Measurements from ENCODE around the gene DCLK1. TPM values are rescaled to one million over a fixed set of nuclear protein-coding genes. Genes with fewer than 3 reads are reported as not detected.

Gene DCLK1
- total and polyA plus RNA-seq, 10 of the 15 experiments (the other 5 are each of a cell fraction or from before 2014, with no cell fraction given): not detected

DNA sequence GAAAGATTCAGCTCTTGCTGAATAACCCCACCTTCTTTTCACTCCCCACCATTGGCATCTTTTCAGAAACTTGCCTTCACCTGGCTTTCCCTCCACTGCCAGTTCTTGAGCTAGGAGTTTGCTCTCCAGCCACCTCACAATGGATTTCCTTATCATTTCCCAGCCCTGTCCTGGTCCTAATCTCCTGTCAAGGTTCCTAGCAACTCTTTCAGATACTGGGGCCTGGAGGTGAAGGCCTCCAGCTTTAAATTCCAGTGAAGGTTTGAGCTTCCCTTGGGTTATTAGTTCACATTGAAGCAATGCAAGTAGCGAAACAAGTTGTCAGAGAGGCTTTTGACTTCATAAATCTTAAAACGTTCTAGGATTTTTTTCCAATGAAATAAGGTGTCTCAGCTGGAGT lies 333.9 kb downstream of the DCLK1 start:
- ATAC-seq (no peak), FAIRE-seq (no peak), DNase-seq (ENCODE audit: low read depth, low spot score) (no peak)
- H3K27ac ChIP-seq (ENCODE audit: control insufficient read depth, insufficient read depth): no peak overlapping the region
- no peak overlapping the region for H3K4me3 ChIP-seq
- ChIA-PET CTCF (no interaction called here), SMC1A (ENCODE audit: uncharacterized antibody, unreplicated experiment) (interaction anchor here (0.9 to 1.2 kb wide), 2 partner anchors 74 to 166 kb away, joined by 3 read pairs; no protein-coding TSS in a partner anchor), POLR2A (no interaction called here), RAD21 (ENCODE audit: unreplicated experiment) (no interaction called here)
- BruUV-seq (replicated peaks): no TSS peak
- no peaks in the 10 kb centered on the region for H3K9me3 ChIP-seq (replicated peaks; ENCODE audit: control insufficient read depth, insufficient read depth, low read length)
- H3K4me2 ChIP-seq (ENCODE audit: control insufficient read depth, insufficient read depth): no peak overlapping the region
- H2AFZ ChIP-seq (ENCODE audit: control insufficient read depth, low read depth, low read length): no peak overlapping the region
- 0% methylated on average over 2 of the region's 2 CpGs for WGBS (ENCODE audit: insufficient coverage, insufficient replicate concordance, low lambda C conversion rate, missing lambda C conversion rate)
- in situ Hi-C loops (cut with MboI): no loop called here
- intact Hi-C loops (cut with micrococcal nuclease; ENCODE audit: unreplicated experiment): no loop called here
- H4K20me1 ChIP-seq (ENCODE audit: control insufficient read depth, insufficient read depth): no peaks in the 10 kb centered on the region
- H3K79me2 ChIP-seq (ENCODE audit: control insufficient read depth, insufficient read depth, low read length): no peaks in the 10 kb centered on the region
- H3K27me3 ChIP-seq (replicated peaks in 1 of 2; ENCODE audit: control insufficient read depth in 2 of 2, insufficient read depth in 2 of 2, low read length in 1 of 2): no peaks in the 10 kb centered on the region
- H3K4me1 ChIP-seq (ENCODE audit: control insufficient read depth, insufficient read depth, low read length): no peaks in the 10 kb centered on the region
- H3K9ac ChIP-seq (ENCODE audit: control insufficient read depth, insufficient read depth, low read length): no peak overlapping the region
- no peaks in the 10 kb centered on the region for H3K36me3 ChIP-seq (ENCODE audit: control insufficient read depth in 2 of 2, insufficient read depth in 2 of 2, low read length in 1 of 2)
- TF ChIP-seq PML (IDR thresholded peaks at IDR 0.05; ENCODE audit: low read length): no peak
- no peak for TF ChIP-seq MEF2A (IDR thresholded peaks at IDR 0.05; ENCODE audit: insufficient read depth, low read depth, low read length)
- no peak for TF ChIP-seq KLF5 (IDR thresholded peaks at IDR 0.05; ENCODE audit: partially characterized antibody)
- TF ChIP-seq, protein P1, sequence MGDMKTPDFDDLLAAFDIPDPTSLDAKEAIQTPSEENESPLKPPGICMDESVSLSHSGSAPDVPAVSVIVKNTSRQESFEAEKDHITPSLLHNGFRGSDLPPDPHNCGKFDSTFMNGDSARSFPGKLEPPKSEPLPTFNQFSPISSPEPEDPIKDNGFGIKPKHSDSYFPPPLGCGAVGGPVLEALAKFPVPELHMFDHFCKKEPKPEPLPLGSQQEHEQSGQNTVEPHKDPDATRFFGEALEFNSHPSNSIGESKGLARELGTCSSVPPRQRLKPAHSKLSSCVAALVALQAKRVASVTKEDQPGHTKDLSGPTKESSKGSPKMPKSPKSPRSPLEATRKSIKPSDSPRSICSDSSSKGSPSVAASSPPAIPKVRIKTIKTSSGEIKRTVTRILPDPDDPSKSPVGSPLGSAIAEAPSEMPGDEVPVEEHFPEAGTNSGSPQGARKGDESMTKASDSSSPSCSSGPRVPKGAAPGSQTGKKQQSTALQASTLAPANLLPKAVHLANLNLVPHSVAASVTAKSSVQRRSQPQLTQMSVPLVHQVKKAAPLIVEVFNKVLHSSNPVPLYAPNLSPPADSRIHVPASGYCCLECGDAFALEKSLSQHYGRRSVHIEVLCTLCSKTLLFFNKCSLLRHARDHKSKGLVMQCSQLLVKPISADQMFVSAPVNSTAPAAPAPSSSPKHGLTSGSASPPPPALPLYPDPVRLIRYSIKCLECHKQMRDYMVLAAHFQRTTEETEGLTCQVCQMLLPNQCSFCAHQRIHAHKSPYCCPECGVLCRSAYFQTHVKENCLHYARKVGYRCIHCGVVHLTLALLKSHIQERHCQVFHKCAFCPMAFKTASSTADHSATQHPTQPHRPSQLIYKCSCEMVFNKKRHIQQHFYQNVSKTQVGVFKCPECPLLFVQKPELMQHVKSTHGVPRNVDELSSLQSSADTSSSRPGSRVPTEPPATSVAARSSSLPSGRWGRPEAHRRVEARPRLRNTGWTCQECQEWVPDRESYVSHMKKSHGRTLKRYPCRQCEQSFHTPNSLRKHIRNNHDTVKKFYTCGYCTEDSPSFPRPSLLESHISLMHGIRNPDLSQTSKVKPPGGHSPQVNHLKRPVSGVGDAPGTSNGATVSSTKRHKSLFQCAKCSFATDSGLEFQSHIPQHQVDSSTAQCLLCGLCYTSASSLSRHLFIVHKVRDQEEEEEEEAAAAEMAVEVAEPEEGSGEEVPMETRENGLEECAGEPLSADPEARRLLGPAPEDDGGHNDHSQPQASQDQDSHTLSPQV (IDR thresholded peaks at IDR 0.05): no peak
- no peak for TF ChIP-seq RFX5 (IDR thresholded peaks at IDR 0.05; ENCODE audit: low read depth, low read length)
- TF ChIP-seq, protein P2, sequence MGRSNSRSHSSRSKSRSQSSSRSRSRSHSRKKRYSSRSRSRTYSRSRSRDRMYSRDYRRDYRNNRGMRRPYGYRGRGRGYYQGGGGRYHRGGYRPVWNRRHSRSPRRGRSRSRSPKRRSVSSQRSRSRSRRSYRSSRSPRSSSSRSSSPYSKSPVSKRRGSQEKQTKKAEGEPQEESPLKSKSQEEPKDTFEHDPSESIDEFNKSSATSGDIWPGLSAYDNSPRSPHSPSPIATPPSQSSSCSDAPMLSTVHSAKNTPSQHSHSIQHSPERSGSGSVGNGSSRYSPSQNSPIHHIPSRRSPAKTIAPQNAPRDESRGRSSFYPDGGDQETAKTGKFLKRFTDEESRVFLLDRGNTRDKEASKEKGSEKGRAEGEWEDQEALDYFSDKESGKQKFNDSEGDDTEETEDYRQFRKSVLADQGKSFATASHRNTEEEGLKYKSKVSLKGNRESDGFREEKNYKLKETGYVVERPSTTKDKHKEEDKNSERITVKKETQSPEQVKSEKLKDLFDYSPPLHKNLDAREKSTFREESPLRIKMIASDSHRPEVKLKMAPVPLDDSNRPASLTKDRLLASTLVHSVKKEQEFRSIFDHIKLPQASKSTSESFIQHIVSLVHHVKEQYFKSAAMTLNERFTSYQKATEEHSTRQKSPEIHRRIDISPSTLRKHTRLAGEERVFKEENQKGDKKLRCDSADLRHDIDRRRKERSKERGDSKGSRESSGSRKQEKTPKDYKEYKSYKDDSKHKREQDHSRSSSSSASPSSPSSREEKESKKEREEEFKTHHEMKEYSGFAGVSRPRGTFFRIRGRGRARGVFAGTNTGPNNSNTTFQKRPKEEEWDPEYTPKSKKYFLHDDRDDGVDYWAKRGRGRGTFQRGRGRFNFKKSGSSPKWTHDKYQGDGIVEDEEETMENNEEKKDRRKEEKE (IDR thresholded peaks at IDR 0.05): no peak
- no peak for TF ChIP-seq ETV6 (conservative IDR thresholded peaks at IDR 0.05 in 1 of 2, IDR thresholded peaks at IDR 0.05 in 1 of 2; ENCODE audit: borderline replicate concordance in 1 of 2, low read depth in 1 of 2)
- no peak for TF ChIP-seq STAT1 (conservative IDR thresholded peaks at IDR 0.05)
- TF ChIP-seq ZNF384 (IDR thresholded peaks at IDR 0.05; ENCODE audit: borderline replicate concordance, low read depth, low read length): no peak
- TF ChIP-seq, protein P3, sequence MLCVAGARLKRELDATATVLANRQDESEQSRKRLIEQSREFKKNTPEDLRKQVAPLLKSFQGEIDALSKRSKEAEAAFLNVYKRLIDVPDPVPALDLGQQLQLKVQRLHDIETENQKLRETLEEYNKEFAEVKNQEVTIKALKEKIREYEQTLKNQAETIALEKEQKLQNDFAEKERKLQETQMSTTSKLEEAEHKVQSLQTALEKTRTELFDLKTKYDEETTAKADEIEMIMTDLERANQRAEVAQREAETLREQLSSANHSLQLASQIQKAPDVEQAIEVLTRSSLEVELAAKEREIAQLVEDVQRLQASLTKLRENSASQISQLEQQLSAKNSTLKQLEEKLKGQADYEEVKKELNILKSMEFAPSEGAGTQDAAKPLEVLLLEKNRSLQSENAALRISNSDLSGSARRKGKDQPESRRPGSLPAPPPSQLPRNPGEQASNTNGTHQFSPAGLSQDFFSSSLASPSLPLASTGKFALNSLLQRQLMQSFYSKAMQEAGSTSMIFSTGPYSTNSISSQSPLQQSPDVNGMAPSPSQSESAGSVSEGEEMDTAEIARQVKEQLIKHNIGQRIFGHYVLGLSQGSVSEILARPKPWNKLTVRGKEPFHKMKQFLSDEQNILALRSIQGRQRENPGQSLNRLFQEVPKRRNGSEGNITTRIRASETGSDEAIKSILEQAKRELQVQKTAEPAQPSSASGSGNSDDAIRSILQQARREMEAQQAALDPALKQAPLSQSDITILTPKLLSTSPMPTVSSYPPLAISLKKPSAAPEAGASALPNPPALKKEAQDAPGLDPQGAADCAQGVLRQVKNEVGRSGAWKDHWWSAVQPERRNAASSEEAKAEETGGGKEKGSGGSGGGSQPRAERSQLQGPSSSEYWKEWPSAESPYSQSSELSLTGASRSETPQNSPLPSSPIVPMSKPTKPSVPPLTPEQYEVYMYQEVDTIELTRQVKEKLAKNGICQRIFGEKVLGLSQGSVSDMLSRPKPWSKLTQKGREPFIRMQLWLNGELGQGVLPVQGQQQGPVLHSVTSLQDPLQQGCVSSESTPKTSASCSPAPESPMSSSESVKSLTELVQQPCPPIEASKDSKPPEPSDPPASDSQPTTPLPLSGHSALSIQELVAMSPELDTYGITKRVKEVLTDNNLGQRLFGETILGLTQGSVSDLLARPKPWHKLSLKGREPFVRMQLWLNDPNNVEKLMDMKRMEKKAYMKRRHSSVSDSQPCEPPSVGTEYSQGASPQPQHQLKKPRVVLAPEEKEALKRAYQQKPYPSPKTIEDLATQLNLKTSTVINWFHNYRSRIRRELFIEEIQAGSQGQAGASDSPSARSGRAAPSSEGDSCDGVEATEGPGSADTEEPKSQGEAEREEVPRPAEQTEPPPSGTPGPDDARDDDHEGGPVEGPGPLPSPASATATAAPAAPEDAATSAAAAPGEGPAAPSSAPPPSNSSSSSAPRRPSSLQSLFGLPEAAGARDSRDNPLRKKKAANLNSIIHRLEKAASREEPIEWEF (IDR thresholded peaks at IDR 0.05; ENCODE audit: insufficient replicate concordance, low read depth, low read length): no peak
- no peak for TF ChIP-seq TCF3 (IDR thresholded peaks at IDR 0.05; ENCODE audit: borderline replicate concordance, insufficient read depth, low read depth, low read length)
